8988T (cell line): ENCODE measurements around the gene ACTR10.
"Not testable (repeated sequence)": the region's sequence is repeated elsewhere in the genome, so short reads cannot be mapped to it uniquely, and the experiment has no call there.

ENCODE experiments used
- DNase-seq: peaks from one replicate; pipeline ENCODE4 v3.0.0; 2011

ACTR10 gene

GRCh38 chr14:58227096-58227819 lies 27.3 kb downstream of the ACTR10 start:
- no peak for DNase-seq

- no peak for DNase-seq
These were observed 38.6 kb downstream of the ACTR10 start for GRCh38 chr14:58238252-58239243.

- DNase-seq: no peak
These were observed 39.6 kb downstream of the ACTR10 start for GRCh38 chr14:58239244-58240195.

- DNase-seq: no peak
These were observed 44.0 kb downstream of the ACTR10 start for GRCh38 chr14:58243790-58244555.

GRCh38 chr14:58244556-58245387 lies 44.8 kb downstream of the ACTR10 start, which contains the start of gene PSMA3:
PSMA3 (plus strand) TSS chr14:58244843; CDS start chr14:58244921, 78 bp downstream.
- peak; percentile 65 for DNase-seq

GRCh38 chr14:58245562-58245961 lies 45.6 kb downstream of the ACTR10 start:
- DNase-seq: no peak

- DNase-seq: no peak
These were observed 49.7 kb downstream of the ACTR10 start for GRCh38 chr14:58249611-58250010.

- DNase-seq: no peak
These were observed 58.2 kb downstream of the ACTR10 start for GRCh38 chr14:58258156-58258555.

GRCh38 chr14:58262005-58262404 lies 62.1 kb downstream of the ACTR10 start:
- not testable (repeated sequence) for DNase-seq

GRCh38 chr14:58265401-58265800 lies 65.5 kb downstream of the ACTR10 start:
- no peak for DNase-seq

- DNase-seq: no peak
These were observed 70.7 kb downstream of the ACTR10 start for GRCh38 chr14:58270628-58271027.

- DNase-seq: no peak
These were observed 72.8 kb downstream of the ACTR10 start for GRCh38 chr14:58272588-58273372.

- DNase-seq: no peak
These were observed 74.9 kb downstream of the ACTR10 start for GRCh38 chr14:58274881-58275280.

- no peak for DNase-seq
These were observed 75.7 kb downstream of the ACTR10 start for GRCh38 chr14:58275527-58276190.

- no peak for DNase-seq
These were observed 76.3 kb downstream of the ACTR10 start for GRCh38 chr14:58276208-58276607.

GRCh38 chr14:58278177-58278576 lies 78.2 kb downstream of the ACTR10 start:
- DNase-seq: no peak

- DNase-seq: no peak
These were observed 81.2 kb downstream of the ACTR10 start for GRCh38 chr14:58280954-58281787.

GRCh38 chr14:58281969-58282368 lies 82.0 kb downstream of the ACTR10 start:
- DNase-seq: no peak
